HFF-Myc (cell line): ENCODE results near the gene SIRT2.
A peak's percentile ranks its signal among the peaks of the same experiment; 100 is the strongest.
"Not testable (repeated sequence)": the region's sequence is repeated elsewhere in the genome, so short reads cannot be mapped to it uniquely, and the experiment has no call there.

Experiments
- DNase-seq: peaks from one replicate; pipeline ENCODE4 v3.0.0-alpha.2; 2011; ENCODE audit warnings: low read depth; ENCODE audit errors: extremely low read depth
- H3K4me3 ChIP-seq: replicated peaks from 2 replicates; pipeline ENCODE4 v1.5.1; 2011; ENCODE audit warnings: low read depth, mild to moderate bottlenecking, control low read depth, low read length
- TF ChIP-seq, protein P1 (sequence below): IDR thresholded peaks from 2 replicates; pipeline ENCODE4 v1.5.1; 2012; ENCODE audit warnings: mild to moderate bottlenecking, low read depth, low read length, control low read depth; ENCODE audit errors: missing control alignments

Gene SIRT2

DNA sequence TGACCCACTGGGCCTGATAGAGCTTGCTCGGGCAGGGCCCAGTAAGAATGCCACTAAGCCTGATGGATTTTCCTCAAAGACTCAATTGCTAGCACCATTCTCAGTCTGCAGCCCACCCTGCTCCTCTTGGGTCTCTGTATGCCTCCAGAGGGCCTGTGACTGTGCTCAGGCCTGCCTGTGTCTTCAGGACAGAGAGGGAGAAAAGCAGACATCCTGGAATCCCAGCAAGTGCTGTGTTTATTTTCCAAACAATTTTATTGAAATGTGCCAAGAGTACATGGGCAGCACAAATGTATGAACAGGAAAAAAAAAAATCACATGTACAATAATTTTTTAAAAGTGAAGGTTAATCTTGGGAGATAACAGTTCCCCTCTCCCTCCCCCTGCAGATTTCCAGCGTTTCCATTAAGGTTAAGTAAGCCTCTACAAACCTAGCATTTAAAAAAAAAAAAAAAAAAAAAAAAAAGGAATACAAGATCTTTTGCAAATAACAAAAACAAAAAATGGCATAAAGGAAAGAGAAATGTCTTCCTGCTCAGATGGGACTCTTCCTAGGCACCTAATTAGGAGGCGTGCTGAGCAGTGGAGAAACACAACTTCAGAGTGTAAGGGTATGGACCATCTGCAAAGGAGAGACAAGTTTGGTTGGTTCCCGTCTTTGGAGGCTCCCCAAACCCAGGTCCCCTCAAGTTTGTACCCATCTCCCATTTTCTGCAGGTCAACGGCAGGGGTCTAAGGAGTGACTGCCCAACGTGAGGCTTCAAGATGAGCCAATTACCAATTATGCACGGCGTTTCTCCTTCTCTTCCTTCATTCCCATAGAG is 63.0 kb downstream of the SIRT2 start:
- H3K4me3 ChIP-seq: no peak overlapping the region
- TF ChIP-seq, protein P1, sequence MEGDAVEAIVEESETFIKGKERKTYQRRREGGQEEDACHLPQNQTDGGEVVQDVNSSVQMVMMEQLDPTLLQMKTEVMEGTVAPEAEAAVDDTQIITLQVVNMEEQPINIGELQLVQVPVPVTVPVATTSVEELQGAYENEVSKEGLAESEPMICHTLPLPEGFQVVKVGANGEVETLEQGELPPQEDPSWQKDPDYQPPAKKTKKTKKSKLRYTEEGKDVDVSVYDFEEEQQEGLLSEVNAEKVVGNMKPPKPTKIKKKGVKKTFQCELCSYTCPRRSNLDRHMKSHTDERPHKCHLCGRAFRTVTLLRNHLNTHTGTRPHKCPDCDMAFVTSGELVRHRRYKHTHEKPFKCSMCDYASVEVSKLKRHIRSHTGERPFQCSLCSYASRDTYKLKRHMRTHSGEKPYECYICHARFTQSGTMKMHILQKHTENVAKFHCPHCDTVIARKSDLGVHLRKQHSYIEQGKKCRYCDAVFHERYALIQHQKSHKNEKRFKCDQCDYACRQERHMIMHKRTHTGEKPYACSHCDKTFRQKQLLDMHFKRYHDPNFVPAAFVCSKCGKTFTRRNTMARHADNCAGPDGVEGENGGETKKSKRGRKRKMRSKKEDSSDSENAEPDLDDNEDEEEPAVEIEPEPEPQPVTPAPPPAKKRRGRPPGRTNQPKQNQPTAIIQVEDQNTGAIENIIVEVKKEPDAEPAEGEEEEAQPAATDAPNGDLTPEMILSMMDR: no peak
- DNase-seq: no peak

DNA sequence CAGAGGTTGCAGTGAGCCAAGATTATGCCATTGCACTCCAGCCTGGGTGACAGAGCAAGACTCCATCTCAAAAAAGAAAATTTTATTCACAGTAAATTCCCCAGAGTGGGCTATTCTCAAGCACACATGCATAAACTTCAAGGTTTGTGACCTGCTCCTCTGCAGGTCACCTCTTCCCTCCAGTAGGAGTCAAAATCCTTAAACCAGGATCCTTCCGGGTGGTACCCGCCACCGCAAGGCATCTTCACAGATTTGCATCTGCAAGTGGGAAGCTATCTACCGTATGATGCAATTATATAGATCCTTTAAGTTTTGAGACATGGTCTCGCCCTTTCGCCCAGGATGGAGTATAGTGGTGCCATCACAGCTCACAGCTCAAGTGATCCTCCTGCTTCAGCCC is 64.8 kb downstream of the SIRT2 start:
- H3K4me3 ChIP-seq: no peak overlapping the region
- DNase-seq: no peak
- TF ChIP-seq, protein P1: no peak

DNA sequence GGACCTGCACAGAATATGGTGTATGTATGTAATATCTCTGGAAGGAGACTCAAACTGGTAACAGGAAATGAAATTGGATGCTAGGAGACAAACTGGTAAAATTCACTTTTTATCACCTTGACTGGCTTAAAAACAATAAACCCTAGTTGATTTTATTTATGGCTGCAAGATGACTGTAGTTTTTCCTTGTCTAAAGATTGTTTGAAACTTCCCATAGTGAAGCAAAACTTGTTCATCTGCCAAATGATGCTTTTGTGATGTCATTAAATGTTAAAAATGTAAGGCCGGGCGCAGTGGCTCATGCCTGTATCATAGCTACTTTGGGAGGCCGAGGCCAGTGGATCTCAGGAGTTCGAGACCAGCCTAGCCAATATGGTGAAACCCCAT is 65.3 kb downstream of the SIRT2 start:
- no peak for DNase-seq
- no peak overlapping the region for H3K4me3 ChIP-seq
- TF ChIP-seq, protein P1: no peak

DNA sequence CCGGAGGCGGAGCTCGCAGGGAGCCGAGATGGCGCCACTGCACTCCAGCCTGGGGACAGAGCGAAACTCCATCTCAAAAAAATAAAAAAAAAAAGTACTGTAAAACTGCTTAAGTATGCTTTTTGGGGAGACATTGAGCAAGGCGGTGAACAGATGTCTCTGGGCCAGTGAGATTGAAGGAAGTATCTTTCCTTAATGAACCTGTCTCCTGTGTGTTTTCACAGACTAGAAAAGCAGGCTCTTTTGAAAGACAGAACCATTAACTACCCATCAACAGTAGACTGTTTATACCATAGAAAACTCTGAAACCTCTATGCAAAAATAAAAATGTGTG is 66.4 kb downstream of the SIRT2 start:
- no peak for DNase-seq
- TF ChIP-seq, protein P1: no peak
- H3K4me3 ChIP-seq: no peak overlapping the region

DNA sequence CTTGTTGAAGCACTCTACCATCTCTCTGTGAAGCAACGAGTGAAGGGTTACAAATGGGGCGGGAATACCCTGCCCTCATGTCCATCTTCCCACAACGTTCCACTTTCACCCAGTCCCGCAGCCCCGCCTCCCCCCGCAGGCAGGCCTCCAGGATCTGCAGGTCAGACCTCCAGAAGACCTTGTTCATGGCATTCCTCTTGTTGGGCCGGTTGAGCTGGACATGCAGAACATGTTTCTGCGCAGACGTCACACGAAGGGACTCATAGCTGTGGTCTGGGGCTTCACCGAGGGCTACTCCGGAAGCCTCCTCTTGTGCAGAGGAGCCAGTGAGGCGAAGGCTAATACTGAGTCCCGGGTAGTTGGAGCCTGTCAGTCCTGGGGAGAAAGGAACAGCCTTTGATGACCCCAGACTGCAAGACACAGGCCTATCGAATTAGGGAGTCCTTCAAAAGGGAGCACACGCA is 68.2 kb downstream of the SIRT2 start:
- TF ChIP-seq, protein P1: no peak
- H3K4me3 ChIP-seq: peak overlapping the region; percentile 62
- DNase-seq: no peak

DNA sequence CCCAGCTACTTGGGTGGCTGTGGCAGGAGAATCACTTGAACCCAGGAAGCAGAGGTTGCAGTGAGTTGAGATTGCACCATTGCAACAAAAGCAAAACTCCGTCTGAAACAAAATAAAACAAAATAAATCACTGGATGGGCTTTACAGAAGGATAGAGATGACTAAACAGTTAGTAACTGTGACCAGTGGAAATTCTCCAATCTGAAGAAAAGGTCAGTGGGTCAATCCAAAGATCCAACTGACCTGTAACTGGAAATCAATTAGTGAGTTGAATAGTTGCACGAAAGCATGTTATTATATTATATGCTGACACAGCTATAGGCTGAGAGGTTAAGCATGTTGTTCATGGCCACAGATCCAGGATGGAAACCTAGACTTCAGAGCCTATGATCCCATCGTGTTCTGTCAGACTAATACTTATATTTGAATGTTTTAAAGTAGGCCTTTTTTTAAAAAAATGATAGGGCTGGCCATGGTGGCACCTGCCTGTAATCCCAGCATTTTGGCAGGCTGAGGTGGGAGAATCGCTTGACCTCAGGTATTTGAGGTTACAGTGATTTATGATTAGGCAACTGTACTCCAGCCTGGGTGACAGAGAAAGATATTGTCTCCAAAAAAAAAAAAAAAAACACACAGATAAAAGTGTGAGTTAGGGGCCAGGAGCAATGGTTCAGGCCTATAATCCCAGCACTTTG is 69.2 kb downstream of the SIRT2 start:
- no peak for DNase-seq
- TF ChIP-seq, protein P1: no peak
- H3K4me3 ChIP-seq: no peak overlapping the region

DNA sequence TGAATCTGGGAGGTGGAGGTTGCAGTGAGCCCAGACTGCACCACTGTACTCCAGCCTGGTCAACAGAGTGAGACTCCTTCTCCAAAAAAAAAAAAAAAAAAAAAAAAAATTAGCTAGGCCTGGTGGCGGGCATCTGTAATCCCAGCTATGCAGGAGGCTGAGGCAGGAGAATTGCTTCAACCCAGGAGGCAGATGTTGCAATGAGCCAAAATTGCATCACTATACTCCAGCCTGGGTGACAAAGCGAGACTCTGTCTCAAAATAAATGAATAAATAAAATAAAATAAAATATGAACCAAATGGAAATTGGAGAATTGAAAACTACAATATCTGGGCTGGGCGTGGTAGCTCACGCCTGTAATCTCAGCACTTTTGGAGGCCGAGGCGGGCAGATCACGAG is 70.2 kb downstream of the SIRT2 start:
- not testable (repeated sequence) for H3K4me3 ChIP-seq, DNase-seq
